ENCODE data around the gene EEPD1. TPM values are rescaled to one million over a fixed set of nuclear protein-coding genes. Genes with fewer than 3 reads are reported as not detected.

The EEPD1 gene
- total and polyA plus RNA-seq, 9 donors = 5.6 to 16.6 (median 11.5) TPM

GRCh38 chr7:36288501-36288900 is 135.4 kb downstream of the EEPD1 start:
- no peak overlapping the region for H3K27ac ChIP-seq
- H3K36me3 ChIP-seq = no peaks in the 10 kb centered on the region
- TF ChIP-seq CTCF (IDR thresholded peaks at IDR 0.05) (no peak), EP300 (IDR thresholded peaks at IDR 0.05) (no peak), POLR2A (IDR thresholded peaks at IDR 0.05) (no peak)
- H3K9me3 ChIP-seq = no peaks in the 10 kb centered on the region
- no peak for DNase-seq
- peaks cover 8% of the 10 kb centered on the region for H3K4me1 ChIP-seq (ENCODE audit: insufficient read depth)
- H3K27me3 ChIP-seq = no peaks in the 10 kb centered on the region
- no peak overlapping the region for H3K4me3 ChIP-seq
- intact Hi-C loops (cut with DNase I) = loop anchor here in 2 of 4 donors (5.0 to 10.0 kb wide), 2 partner anchors 134 to 136 kb away; partner anchors contain the start of gene EEPD1 (in 2 of the 2)
- WGBS, 3 donors = 96 to 98% (median 97%) methylated on average over 5 of the region's 5 CpGs

GRCh38 chr7:36289833-36290661 is 137.0 kb downstream of the EEPD1 start:
- Histone ChIP-seq H3K36me3 (no peaks in the 10 kb centered on the region), H3K27me3 (no peaks in the 10 kb centered on the region), H3K27ac (no peak overlapping the region), H3K4me3 (no peak overlapping the region), H3K9me3 (no peaks in the 10 kb centered on the region), H3K4me1 (ENCODE audit: insufficient read depth) (peaks cover 8% of the 10 kb centered on the region)
- 83 to 90% (median 85%) methylated on average over 7 of the region's 7 CpGs for WGBS, 3 donors
- intact Hi-C loops (cut with DNase I) = loop anchor here (2.0 to 10.0 kb wide), 6 partner anchors 135 to 308 kb away; partner anchors contain the start of gene EEPD1 (in 2 of the 4)
- no peak for DNase-seq
- TF ChIP-seq EP300 (IDR thresholded peaks at IDR 0.05) (no peak), CTCF (IDR thresholded peaks at IDR 0.05) (no peak), POLR2A (IDR thresholded peaks at IDR 0.05) (no peak)

GRCh38 chr7:36291387-36292316 is 138.6 kb downstream of the EEPD1 start:
- Histone ChIP-seq H3K4me3 (peak overlapping the region; percentile 40), H3K27me3 (no peaks in the 10 kb centered on the region), H3K36me3 (no peaks in the 10 kb centered on the region), H3K9me3 (no peaks in the 10 kb centered on the region), H3K27ac (peak overlapping the region; percentile 65 to 89), H3K4me1 (ENCODE audit: insufficient read depth) (peaks cover 5% of the 10 kb centered on the region)
- intact Hi-C loops (cut with DNase I) = loop anchor here (1.0 to 5.0 kb wide), 5 partner anchors 164 to 309 kb away; no protein-coding TSS in a partner anchor
- 12 to 18% (median 16%) methylated on average over 18 of the region's 18 CpGs for WGBS, 3 donors
- DNase-seq = peak; percentile 86 to 92 (median 90)
- no peak for TF ChIP-seq EP300 (IDR thresholded peaks at IDR 0.05)
- no peak for TF ChIP-seq POLR2A (IDR thresholded peaks at IDR 0.05)
- TF ChIP-seq CTCF (IDR thresholded peaks at IDR 0.05) = peak; percentile 93 to 97 (median 97)

- intact Hi-C loops (cut with DNase I) = no loop called here
- Histone ChIP-seq H3K4me1 (ENCODE audit: insufficient read depth) (peaks cover 5% of the 10 kb centered on the region), H3K27me3 (no peaks in the 10 kb centered on the region), H3K36me3 (no peaks in the 10 kb centered on the region), H3K27ac (no peak overlapping the region), H3K4me3 (no peak overlapping the region), H3K9me3 (no peaks in the 10 kb centered on the region)
- TF ChIP-seq EP300 (IDR thresholded peaks at IDR 0.05) = no peak
- TF ChIP-seq CTCF (IDR thresholded peaks at IDR 0.05) = no peak
- TF ChIP-seq POLR2A (IDR thresholded peaks at IDR 0.05) = no peak
- no peak for DNase-seq
- WGBS, 3 donors = 91 to 93% (median 92%) methylated on average over 5 of the region's 5 CpGs
Measured at GRCh38 chr7:36295090-36295489, 142.0 kb downstream of the EEPD1 start.

Data from ovary (tissue), 9 donors.